SJSA1 (cell line): Measurements from ENCODE around the gene SLIT3. TPM values are rescaled to one million over a fixed set of nuclear protein-coding genes. Genes with fewer than 3 reads are reported as not detected.

ENCODE experiments used
- DNase-seq, 2 experiments: peaks; one replicate each; pipeline ENCODE4 v3.0.0-alpha.2; 2015 to 2020; ENCODE audit warnings: low spot score in 2 of 2, low read depth in 1 of 2
- H3K27ac ChIP-seq: fragments of 250-450 bp; sonication (Bioruptor Pico); 2 replicates; pipeline ENCODE4 v1.5.1; 2020; ENCODE audit warnings: mild to moderate bottlenecking, moderate library complexity
- H3K27me3 ChIP-seq: fragments of 250-450 bp; sonication (Bioruptor Pico); replicated peaks from 2 replicates; pipeline ENCODE4 v1.5.1; 2020; ENCODE audit warnings: mild to moderate bottlenecking, moderate library complexity
- H3K36me3 ChIP-seq: fragments of 250-450 bp; sonication (Bioruptor Pico); 2 replicates; pipeline ENCODE4 v1.5.1; 2020; ENCODE audit warnings: mild to moderate bottlenecking
- H3K4me1 ChIP-seq: fragments of 250-450 bp; sonication (Bioruptor Pico); replicated peaks from 2 replicates; pipeline ENCODE4 v1.6.1; 2021; ENCODE audit warnings: mild to moderate bottlenecking
- H3K4me3 ChIP-seq: fragments of 250-450 bp; sonication (Bioruptor Pico); 2 replicates; pipeline ENCODE4 v1.5.1; 2020; ENCODE audit warnings: mild to moderate bottlenecking
- H3K9me3 ChIP-seq: fragments of 250-450 bp; sonication (Bioruptor Pico); replicated peaks from 2 replicates; pipeline ENCODE4 v1.5.1; 2020; ENCODE audit warnings: mild to moderate bottlenecking
- total RNA-seq: library from RNA; depleted of rRNA; stranded (reverse); fragments of >200 nt; shearing (Covaris generic); gene quantifications from 2 replicates; pipeline ENCODE4 v1.2.3, GENCODE V29; 2014

The SLIT3 gene
- total RNA-seq, 1 experiment from 2014 or later: 19.0 TPM

DNA sequence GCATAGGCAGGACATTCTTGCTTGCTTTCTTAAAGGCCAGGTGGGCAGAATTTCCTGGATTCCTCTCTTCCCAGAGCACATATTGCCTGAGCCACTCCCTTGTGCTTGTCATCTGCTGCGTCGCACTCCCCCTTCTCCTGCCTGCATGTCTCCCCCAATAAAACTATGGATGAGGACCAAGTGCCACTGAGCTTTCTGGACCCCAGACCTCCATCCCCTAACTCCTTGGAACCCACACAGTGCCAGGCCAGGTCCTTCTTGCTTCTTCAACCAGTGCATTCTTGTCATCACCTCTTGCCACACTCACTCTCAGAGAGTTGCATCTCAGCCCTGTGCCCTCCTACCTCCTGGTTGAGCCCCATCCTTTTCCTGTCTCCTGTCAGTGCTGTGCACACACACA is 563.9 kb downstream of the SLIT3 start:
- Histone ChIP-seq H3K4me3 (no peak overlapping the region), H3K27ac (no peak overlapping the region), H3K36me3 (0 out of 2 replicates have a peak, but pooled peaks cover 5% of the 10 kb centered on the region), H3K4me1 (peaks cover 9% of the 10 kb centered on the region; the same call in 1 of the 2 replicates), H3K9me3 (no peaks in the 10 kb centered on the region), H3K27me3 (no peaks in the 10 kb centered on the region)
- DNase-seq: peak in 1 of 2 experiments; percentile 42

DNA sequence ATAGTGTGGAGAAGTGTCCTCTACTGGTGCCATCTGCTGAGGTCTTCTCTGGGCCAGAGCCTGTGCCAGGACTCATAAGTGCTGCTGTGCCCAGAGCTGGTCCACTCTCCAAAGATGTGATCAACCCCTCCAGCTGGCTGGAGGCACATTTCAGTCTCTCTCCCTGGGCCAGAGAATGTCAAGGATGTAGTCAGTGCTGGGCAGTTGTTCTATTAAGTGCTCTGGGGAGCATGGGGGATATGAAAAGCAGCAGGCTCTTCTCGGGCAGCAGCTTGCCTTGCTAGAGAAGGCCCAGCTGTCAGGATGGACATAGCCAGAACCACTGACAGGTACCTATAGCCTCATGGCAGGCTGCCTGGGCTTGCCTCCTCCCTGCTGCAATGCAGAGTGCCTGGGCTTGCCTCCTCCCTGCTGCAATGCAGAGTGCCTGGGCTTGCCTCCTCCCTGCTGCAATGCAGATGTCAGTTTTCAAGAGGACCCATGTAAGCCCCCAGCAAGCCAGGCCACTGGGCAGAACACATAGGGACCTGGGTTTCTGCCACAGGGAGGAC is 564.6 kb downstream of the SLIT3 start:
- H3K4me1 ChIP-seq: peaks cover 9% of the 10 kb centered on the region; the same call in 1 of the 2 replicates
- no peak overlapping the region for H3K27ac ChIP-seq
- peak in 1 of 2 experiments; percentile 29 for DNase-seq
- H3K36me3 ChIP-seq: 0 out of 2 replicates have a peak, but pooled peaks cover 5% of the 10 kb centered on the region
- no peaks in the 10 kb centered on the region for H3K9me3 ChIP-seq
- H3K4me3 ChIP-seq: no peak overlapping the region
- no peaks in the 10 kb centered on the region for H3K27me3 ChIP-seq

DNA sequence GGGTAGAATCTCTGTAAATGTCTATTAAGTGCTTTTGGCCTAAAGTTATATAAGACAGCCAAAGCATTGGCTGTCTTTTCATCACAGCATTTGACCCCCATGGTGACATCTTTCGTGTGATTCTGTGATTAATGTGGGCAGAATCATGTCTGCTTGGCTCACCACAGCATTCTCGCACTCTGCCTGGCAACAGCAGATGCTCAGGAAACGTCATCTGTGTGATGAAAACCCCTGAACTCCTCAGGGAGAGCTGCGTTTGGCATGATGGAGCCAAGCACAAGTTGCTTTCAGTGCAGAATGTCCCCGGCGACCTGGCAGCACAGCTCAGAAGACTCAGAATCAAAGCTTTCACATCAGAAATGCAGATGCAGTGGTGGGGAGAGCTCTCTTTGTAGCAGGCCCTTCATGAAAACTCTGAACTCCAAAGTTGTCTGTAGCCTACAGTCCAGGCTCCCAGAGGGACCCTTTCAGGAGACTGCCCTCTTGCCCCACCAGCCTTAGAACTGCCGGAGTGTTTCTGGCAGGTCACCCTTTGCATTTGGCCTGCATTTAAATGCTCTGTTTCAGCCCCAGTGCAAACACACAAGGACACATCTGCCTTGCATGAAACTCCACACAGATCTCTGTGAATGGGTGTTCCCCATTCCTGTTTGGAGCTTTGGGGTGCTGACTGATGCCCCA is 566.2 kb downstream of the SLIT3 start:
- Histone ChIP-seq H3K27me3 (no peaks in the 10 kb centered on the region), H3K4me3 (no peak overlapping the region), H3K36me3 (0 out of 2 replicates have a peak, but pooled peaks cover 5% of the 10 kb centered on the region), H3K4me1 (peaks cover 9% of the 10 kb centered on the region; the same call in 1 of the 2 replicates), H3K9me3 (no peaks in the 10 kb centered on the region), H3K27ac (no peak overlapping the region)
- DNase-seq: no peak

DNA sequence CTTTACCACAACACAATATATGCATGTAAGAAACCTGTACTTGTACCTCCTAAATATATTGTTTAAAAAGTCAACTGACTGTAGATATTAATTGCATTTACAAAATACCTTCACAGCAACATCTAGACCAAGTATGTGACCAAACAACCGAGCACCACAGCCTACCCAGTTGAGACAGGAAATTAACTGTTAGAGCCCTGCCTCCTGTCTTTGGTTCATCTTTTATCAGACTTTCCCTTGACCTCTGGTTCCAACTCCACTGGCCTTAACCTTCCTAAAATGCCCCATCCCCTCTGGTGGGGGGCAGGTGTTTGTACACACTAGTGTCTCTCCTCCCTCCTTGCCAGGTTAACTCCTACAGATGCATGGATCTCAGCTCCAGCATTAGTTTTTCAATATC is 566.8 kb downstream of the SLIT3 start:
- no peaks in the 10 kb centered on the region for H3K27me3 ChIP-seq
- DNase-seq: no peak
- no peak overlapping the region for H3K27ac ChIP-seq
- no peaks in the 10 kb centered on the region for H3K9me3 ChIP-seq
- no peak overlapping the region for H3K4me3 ChIP-seq
- 0 out of 2 replicates have a peak, but pooled peaks cover 5% of the 10 kb centered on the region for H3K36me3 ChIP-seq
- peaks cover 9% of the 10 kb centered on the region; the same call in 1 of the 2 replicates for H3K4me1 ChIP-seq

DNA sequence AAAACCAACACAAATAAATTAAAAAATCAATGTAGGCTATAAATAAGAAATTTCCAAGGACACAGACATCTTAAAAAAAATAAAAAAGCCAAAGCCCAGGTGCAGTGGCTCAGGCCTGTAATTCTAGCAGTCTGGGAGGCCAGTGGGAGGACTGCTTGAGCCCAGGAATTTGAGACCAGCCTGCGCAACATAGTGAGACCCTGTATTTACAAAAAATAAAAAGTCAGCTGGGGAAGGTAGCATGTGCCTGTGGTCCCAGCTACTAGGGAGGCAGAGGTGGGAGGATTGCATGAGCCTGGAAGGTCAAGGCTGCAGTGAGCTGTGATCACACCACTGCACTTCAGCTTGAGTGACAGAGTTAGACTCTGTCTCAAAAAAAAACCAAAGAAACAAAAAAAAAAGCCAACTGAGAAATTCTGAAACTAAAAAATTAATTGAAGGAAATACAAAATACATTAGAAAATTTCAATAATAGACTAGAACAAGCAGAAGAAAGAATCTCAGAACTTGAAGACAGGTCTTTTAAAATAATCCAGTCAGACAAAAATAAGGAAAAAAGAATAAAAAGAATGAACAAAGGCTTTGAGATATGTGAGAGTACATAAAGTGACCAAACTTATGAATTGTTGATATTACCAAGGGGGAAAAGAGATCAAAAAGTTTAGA is 572.3 kb downstream of the SLIT3 start:
- no peaks in the 10 kb centered on the region for H3K9me3 ChIP-seq
- no peaks in the 10 kb centered on the region for H3K27me3 ChIP-seq
- H3K36me3 ChIP-seq: peaks cover 2% of the 10 kb centered on the region; the same call in 1 of the 2 replicates
- H3K27ac ChIP-seq: no peak overlapping the region
- H3K4me1 ChIP-seq: no peaks in the 10 kb centered on the region
- no peak overlapping the region for H3K4me3 ChIP-seq
- DNase-seq: no peak

DNA sequence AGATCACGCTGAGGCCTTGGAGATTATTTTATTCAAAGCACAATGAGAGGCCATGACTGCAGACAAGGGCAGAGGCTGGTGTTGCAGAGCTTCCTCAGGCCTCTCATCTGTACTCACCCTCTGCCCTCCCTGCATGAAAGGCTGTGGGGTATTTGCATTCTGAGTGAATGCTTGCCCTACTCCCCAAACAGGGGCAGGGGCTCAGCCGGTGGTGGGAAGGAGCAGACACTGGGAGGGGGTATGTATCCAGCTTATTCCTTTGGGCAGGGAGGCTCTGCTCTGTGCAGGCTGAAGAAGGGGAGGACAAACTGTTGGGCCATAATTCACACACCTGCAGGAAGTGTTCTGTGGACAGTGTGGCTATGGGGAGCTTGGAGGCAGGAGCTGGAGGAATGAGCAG is 573.4 kb downstream of the SLIT3 start:
- peaks cover 6% of the 10 kb centered on the region for H3K36me3 ChIP-seq
- no peak overlapping the region for H3K4me3 ChIP-seq
- no peaks in the 10 kb centered on the region for H3K9me3 ChIP-seq
- H3K27ac ChIP-seq: no peak overlapping the region
- no peaks in the 10 kb centered on the region for H3K27me3 ChIP-seq
- H3K4me1 ChIP-seq: no peaks in the 10 kb centered on the region
- DNase-seq: no peak

DNA sequence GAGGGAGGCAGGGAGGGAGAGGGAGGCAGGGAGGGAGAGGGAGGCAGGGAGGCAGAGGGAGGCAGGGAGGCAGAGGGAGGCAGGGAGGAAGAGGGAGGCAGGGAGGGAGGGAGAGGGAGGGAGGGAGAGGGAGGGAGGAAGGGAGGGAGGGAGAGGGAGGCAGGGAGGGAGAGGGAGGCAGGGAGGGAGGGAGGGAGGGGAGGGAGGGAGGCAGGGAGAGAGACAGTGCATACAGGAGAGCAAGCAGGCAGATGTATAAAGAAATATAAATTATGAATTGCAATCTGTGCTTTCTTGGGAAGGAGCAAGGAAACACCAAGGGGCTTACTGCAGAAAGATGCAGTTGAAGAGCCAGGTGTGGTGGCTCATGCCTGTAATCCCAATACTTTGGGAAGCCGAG is 574.6 kb downstream of the SLIT3 start:
- no peaks in the 10 kb centered on the region for H3K9me3 ChIP-seq

DNA sequence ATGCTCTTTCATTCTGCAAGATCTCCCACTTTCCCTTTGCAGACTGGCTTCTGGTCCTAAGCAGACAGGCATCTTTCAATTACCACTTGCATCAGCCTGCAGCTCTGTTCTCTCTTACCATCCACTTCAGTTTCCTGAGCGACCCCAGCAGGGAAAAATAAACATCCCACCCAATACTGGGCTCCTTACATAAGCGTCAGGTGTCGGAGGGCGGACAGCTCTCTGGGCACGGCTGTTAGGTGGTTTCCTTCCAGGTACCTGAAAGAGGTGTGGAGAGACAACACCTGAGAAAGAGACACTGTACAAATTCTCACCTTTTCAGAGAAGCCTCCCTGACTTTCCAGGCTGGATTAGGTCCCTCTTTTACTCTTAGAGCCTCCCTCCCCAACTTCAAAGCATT is 576.7 kb downstream of the SLIT3 start:
- peak in 1 of 2 experiments; percentile 25 for DNase-seq
- Histone ChIP-seq H3K4me1 (peaks cover 4% of the 10 kb centered on the region), H3K27ac (no peak overlapping the region), H3K27me3 (no peaks in the 10 kb centered on the region), H3K9me3 (no peaks in the 10 kb centered on the region), H3K4me3 (no peak overlapping the region), H3K36me3 (peaks cover 21% of the 10 kb centered on the region)

More for the DNA sequence above, 574.6 kb downstream of the SLIT3 start:
- no peaks in the 10 kb centered on the region for H3K27me3 ChIP-seq
- no peaks in the 10 kb centered on the region for H3K4me1 ChIP-seq
- no peak overlapping the region for H3K27ac ChIP-seq
- H3K4me3 ChIP-seq: no peak overlapping the region
- H3K36me3 ChIP-seq: peaks cover 15% of the 10 kb centered on the region
- DNase-seq: no peak

DNA sequence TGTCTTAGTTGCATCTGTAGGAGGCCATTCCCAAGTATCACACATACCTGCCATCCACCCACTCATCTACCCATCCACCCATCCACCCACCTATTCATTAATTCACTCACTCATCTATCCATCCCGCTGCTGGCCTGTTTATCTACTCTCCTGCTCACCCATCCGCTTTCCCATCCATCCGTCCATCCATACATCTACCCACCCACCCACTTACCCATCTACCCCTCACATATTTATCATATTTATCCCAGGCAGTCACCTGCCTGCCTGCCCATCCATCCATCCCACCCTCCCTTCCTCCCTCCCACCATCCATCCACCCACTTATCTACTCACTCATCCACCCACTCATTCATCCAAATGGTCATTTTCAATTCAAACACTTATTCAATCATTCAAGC is 577.9 kb downstream of the SLIT3 start:
- Histone ChIP-seq H3K36me3 (peaks cover 21% of the 10 kb centered on the region), H3K9me3 (no peaks in the 10 kb centered on the region), H3K4me3 (no peak overlapping the region), H3K4me1 (peaks cover 16% of the 10 kb centered on the region), H3K27me3 (no peaks in the 10 kb centered on the region), H3K27ac (no peak overlapping the region)
- peak in 1 of 2 experiments; percentile 20 for DNase-seq

DNA sequence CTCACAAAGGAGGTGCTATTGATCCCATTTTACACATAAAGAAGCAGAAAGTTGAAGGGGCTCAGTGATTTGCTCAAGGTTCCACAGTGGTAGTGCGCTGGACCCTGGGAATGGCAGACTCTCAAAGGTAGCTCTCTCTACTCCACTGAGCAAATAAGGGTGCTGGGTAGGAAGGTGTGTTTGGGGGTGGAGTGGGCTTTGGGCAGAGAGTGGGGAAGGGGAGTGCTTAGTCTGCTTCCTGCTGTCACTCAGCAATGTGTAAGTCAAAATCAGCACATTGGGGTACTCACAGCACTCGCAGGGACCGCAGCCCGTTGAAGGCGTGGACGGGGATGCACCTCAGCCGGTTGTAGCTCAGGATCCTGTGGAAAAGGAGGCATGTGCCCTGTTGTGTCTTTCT is 579.0 kb downstream of the SLIT3 start:
- Histone ChIP-seq H3K4me1 (peaks cover 24% of the 10 kb centered on the region), H3K27ac (no peak overlapping the region), H3K36me3 (peaks cover 18% of the 10 kb centered on the region), H3K9me3 (no peaks in the 10 kb centered on the region), H3K27me3 (no peaks in the 10 kb centered on the region), H3K4me3 (no peak overlapping the region)
- DNase-seq: peak in 1 of 2 experiments; percentile 42

DNA sequence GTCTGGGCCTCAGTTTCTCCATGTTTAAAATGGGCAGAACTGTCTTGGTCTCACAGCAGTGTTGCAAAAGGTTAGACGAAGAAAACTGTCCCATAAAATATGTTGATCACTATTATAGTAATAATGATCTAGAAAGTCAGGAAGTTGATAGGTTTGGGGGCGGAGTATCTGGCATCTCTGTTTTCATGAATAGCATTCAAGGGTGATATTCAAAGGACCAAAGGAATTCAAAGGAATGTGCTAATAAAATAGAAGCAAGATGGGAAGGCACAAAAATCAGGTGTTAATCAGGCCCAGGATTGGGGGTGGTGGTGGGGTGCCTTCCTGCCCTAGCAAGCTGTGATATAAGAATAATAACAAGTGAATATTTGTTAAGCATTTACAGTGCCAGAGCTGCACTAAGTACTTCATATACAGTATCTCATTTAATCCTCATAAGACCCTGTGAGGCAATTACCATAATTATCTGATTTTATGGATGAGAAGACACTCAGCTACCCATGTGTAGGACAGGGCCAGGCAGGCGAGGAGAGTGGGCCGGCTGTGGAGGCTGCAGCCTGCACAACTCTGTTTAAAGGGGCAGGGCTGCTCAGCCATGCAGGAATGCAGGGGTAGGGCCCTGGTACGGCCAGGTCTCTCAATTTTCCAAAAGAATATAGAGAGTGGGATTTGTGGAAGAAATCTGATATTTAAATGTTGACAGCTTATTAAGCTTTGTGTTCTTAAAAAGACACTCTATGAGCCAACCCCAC is 579.8 kb downstream of the SLIT3 start:
- H3K4me3 ChIP-seq: no peak overlapping the region
- peak in 1 of 2 experiments; percentile 31 for DNase-seq
- peaks cover 18% of the 10 kb centered on the region for H3K36me3 ChIP-seq
- no peaks in the 10 kb centered on the region for H3K27me3 ChIP-seq
- H3K27ac ChIP-seq: no peak overlapping the region
- H3K9me3 ChIP-seq: no peaks in the 10 kb centered on the region
- H3K4me1 ChIP-seq: peaks cover 24% of the 10 kb centered on the region

DNA sequence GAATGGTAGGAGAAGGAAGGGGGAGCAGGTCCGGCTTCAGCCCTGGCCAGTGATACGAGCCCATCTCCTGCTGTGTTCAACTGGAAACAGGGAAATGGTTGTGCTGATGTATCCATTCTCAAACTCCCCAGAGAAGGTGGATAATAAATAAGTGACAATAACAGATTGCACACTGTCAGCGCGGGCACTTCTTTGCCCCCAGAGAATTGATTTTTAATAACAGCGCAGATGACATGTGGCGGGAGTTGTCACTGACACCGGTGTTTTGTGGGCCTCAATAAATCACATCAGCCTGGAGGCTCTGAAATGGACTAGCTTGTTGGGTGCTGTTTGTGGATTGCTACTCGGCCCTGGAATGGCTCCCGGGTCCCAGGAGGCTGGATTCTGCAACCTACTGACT is 580.4 kb downstream of the SLIT3 start:
- H3K27ac ChIP-seq: no peak overlapping the region
- H3K4me1 ChIP-seq: peaks cover 24% of the 10 kb centered on the region
- H3K36me3 ChIP-seq: peaks cover 18% of the 10 kb centered on the region
- no peaks in the 10 kb centered on the region for H3K9me3 ChIP-seq
- H3K27me3 ChIP-seq: no peaks in the 10 kb centered on the region
- peak in 1 of 2 experiments; percentile 31 for DNase-seq
- H3K4me3 ChIP-seq: no peak overlapping the region

DNA sequence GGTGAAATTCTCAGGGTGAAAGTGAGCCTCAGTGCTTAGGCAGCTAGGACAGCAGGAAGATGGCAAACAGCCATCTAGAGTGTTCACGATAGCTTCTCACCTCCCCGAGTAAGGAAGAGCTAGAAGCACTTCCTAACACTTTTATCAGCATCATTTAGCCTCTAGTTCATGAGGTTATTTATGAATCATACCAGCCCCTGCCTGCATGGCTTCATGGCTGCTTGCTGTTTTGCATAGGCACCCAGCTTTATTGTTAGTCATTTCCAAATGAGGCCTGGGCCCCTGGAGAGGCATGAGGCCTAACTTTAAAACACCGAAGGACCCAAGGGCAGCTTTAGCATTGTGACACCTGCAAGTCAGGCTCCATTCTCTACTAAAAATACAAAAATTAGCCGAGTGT is 586.9 kb downstream of the SLIT3 start:
- H3K4me1 ChIP-seq: peaks cover 58% of the 10 kb centered on the region
- peak in 1 of 2 experiments; percentile 46 for DNase-seq
- H3K9me3 ChIP-seq: no peaks in the 10 kb centered on the region
- H3K4me3 ChIP-seq: no peak overlapping the region
- H3K27me3 ChIP-seq: no peaks in the 10 kb centered on the region
- 0 out of 2 replicates have a peak, but pooled peaks cover 7% of the 10 kb centered on the region for H3K36me3 ChIP-seq
- H3K27ac ChIP-seq: peak overlapping the region; percentile 85
